NCI-H2196 (cell line): ENCODE measurements around the gene TMEM266.

ENCODE experiments used
- DNase-seq: peaks from one replicate; lab custom pipeline; 2025; ENCODE audit not compliant: unreplicated experiment; lab: John Stamatoyannopoulos, UW

TMEM266 gene

DNA sequence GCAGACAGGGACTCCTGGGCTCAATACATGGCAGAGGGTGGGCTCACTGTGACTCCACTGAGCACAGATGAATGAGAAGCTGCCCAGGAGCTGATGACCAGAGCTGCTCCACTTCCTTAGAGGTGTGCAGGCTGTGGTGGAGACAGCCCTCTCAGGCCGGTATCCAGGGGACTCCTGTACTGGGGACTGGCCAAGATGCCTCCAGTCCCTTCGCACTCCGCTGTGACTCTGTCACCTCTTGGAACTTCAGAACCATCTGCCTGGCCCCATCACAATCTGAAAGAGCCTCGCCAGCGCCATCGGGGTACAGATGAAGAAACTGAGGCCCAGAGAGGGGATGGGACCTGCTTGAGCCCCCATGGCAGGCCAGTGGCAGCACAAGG is 140.3 kb downstream of the TMEM266 start:
- DNase-seq: no peak

DNA sequence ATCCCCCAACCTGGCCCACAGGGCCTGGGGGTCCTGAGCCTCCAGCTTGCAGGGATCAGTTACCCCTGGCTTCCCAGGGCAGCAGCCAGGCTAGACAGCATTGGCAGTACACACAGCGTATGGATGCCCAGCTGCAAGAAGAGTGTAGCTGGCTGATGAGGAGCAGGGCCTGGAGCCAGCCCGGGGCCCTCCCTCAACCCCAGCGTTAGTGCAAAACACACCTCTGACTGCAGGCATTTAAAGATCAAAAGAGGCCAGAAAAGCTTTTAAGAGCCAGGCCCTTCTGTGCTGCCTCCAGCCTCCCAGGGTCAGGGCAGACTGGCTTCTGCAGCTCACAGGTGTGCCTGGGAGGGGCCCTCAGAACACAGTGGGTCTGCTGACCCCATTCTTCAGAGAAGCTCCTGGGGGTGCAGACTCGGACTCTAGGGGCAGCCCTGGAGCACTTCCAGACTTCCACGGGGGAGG is 140.9 kb downstream of the TMEM266 start:
- no peak for DNase-seq

- DNase-seq: no peak
Measured at GRCh38 chr15:76201536-76202255, 141.9 kb downstream of the TMEM266 start.

DNA sequence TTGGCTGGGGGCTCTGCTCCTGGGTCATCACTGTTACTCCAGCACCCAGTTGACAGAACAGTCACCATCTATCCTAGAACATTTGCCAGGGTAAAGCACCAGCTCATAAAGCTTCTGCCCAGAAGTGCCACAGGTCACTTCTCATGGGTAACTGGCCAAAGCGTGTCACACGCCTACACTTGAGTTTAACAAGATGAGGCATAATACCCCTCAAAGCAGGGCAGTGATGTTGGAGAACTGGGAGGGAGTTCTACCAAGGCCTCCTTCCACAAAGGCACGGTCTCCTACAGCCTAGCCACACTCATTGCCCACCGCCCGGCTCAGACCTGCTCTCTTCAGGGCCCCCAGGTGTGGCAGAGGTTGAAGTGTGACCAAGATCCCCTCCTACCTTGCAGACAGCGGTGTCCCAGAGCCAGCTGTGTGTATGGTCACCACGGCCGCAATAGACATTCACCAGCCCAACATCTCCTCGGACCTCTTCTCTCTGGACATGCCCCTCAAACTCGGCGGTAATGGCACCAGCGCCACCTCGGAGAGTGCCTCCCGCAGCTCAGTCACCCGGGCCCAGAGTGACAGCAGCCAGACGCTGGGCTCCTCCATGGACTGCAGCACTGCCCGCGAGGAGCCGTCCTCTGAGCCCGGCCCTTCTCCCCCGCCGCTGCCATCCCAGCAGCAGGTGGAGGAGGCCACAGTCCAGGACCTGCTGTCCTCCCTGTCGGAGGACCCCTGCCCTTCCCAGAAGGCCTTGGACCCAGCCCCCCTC is 143.7 kb downstream of the TMEM266 start:
- DNase-seq: no peak

- no peak for DNase-seq
Measured at GRCh38 chr15:76204109-76204845, 144.5 kb downstream of the TMEM266 start.

DNA sequence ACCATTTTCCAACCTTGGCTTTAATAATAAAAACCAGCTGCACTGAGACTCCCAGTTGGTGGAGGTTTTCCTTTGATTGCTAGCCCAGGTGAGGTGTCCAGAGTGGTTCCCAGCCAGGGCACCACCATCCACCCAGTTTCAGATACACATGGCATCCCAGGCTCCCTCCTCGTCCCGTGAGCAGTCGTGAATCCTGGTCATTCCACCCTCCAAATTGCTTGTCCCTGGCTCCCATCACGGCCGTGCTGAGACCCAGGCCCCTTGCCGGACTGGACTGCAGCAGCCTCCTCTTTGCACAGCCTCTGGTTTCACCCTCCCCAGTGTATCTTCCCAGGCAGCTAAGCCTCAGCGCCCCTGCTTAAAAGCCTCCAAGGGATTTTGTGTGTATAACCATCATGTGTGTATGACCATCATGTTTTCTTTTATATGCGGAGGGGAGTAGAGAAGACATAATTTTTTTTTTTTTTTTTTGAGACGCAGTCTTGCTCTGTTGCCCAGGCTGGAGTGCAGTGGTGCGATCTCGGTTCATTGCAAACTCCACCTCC is 145.2 kb downstream of the TMEM266 start:
- no peak for DNase-seq

DNA sequence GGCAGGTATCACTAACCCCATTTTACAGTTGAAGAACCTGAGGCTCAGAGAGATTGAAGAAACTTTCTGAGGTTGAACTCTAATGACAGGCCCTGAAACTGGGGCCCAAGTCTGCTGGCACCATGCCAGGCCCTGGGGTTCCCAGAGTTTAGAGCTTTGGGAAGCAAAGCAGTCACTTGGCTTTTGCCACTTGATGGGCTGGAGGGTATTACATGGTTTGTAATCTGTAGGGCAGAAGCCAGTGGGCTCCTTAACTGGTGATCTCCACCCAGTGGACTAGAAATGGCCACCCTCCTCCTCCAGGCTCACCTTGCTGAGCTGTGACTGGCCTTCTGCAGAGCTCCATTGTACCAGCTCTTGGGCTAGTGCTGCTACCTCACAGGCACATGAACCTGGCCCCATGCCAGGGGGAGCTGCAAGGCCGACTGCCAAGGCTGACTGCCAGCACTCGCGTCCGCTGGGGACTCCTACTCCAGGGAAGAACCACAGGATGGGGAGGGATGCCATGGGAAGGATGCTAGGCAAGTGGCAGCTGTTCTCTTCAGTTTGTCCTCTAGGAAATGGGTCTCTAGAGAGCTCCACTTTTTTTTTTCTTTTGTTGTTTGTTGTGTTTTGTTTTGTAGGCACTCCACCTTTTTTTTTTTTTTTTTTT is 146.7 kb downstream of the TMEM266 start:
- DNase-seq: peak; percentile 87

- DNase-seq: no peak
Measured at GRCh38 chr15:76208084-76208785, 148.4 kb downstream of the TMEM266 start.

DNA sequence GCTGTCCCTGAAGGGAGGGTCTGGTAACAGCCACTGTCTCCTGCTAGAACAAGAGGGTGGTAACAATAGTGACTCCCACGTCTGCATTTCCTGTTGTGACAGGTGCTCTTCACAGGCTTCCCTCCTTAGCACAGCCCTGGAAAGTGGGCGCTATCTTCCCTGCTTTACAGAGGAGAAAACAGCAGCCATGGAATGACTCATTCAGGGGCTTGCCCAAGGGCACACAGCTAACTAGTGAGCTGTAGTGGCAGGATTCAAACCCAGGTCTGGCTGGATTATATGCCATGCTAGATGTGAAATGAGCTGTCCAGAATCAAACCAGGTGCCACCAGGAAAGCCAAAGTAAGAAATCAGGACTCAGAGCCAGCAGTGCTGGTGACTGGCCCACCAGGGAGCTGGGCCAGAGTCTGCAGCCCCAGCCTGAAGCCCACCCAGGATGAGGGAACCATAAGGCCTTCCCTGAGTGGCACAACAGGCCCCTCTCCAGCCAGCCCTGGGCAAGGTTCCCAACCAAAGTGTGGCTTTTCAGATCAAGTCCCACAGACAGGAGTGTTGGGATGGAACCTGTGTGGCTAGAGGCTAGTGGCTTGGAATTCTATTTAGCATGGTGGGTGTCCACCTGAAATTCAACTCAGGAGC is 149.1 kb downstream of the TMEM266 start:
- DNase-seq: no peak

DNA sequence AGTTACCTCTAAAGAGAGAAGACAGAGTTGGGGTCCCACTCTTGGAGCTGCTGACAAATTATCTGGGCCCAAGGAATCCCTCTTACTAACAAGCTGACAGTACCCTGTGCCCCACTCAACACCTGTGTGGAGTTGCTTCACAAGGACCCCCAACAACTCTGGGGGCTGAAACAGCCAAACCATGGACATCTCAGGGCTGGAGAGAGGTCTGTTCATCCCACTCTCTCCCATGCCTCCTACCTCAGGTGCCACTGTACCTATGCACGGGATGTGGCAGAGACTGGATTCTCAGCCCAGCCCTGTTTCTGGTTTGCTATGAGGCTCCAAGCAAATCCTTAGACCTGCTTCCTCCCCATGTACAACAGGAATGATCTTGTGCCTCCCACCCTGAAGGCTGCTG is 149.7 kb downstream of the TMEM266 start:
- DNase-seq: no peak

DNA sequence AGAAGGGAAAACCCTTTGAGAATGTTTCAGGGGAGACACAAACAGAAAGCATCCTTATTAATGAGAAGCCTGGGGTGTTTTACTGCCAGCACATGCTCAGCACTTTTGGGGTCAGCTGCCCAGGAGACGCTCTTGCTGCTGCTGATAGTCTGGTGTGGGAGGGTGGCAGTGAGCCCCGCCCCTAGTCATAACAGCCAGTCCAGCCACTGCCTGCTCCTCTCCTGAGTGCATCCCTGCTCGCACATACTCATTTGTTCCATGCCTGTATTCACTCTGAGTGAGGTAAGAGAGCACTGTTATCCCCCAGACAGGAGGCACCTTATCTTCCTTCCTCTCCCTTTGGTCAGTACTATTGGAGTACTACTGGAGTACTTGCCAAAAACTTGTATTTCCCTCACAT is 150.2 kb downstream of the TMEM266 start:
- no peak for DNase-seq

DNA sequence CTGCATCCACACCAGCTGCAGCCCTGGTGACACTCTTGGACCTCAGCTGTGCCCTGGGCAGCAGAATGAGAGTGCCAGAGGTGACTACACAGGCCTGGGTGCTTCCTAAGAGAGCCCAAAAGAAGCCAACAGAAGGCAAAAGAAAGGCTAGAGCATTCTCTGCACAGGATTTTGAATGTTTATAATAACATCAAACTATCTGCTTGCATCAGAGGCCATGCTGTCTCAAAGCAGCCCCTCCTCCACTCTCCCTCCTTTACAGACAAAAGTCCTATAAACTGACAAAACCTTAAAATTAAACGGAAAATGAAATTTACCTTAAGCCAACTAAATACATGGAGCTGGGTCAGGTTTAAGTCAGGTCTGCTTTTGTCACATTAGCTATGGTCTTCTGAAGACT is 155.8 kb downstream of the TMEM266 start:
- no peak for DNase-seq

GRCh38 chr15:76217029-76217881 is 157.5 kb downstream of the TMEM266 start:
- peak; percentile 12 for DNase-seq

DNA sequence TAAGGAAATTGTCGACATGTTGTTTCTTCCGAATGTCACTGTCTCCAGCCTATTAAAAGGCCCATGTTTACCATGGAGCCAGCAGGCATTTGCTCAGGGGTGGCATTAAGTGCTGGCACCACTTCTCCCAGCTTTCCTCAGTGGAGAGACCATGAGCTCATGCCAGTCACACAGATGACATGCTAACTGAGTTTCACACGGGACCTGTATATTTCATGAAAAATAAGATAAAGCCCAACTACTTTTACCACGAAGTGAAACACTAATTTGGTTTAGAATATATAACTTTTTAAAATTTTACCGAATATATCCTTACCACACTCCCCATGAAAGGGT is 158.1 kb downstream of the TMEM266 start:
- DNase-seq: no peak

- DNase-seq: no peak
Measured at GRCh38 chr15:76221085-76221767, 161.4 kb downstream of the TMEM266 start.

GRCh38 chr15:76222159-76222558 is 162.4 kb downstream of the TMEM266 start:
- DNase-seq: no peak

- DNase-seq: no peak
Measured at GRCh38 chr15:76223521-76223920, 163.7 kb downstream of the TMEM266 start.

- DNase-seq: no peak
Measured at GRCh38 chr15:76229266-76229665, 169.5 kb downstream of the TMEM266 start.

- no peak for DNase-seq
Measured at GRCh38 chr15:76233921-76234320, 174.1 kb downstream of the TMEM266 start.
